Measurements from ENCODE around the gene CD3E.

The CD3E gene

DNA sequence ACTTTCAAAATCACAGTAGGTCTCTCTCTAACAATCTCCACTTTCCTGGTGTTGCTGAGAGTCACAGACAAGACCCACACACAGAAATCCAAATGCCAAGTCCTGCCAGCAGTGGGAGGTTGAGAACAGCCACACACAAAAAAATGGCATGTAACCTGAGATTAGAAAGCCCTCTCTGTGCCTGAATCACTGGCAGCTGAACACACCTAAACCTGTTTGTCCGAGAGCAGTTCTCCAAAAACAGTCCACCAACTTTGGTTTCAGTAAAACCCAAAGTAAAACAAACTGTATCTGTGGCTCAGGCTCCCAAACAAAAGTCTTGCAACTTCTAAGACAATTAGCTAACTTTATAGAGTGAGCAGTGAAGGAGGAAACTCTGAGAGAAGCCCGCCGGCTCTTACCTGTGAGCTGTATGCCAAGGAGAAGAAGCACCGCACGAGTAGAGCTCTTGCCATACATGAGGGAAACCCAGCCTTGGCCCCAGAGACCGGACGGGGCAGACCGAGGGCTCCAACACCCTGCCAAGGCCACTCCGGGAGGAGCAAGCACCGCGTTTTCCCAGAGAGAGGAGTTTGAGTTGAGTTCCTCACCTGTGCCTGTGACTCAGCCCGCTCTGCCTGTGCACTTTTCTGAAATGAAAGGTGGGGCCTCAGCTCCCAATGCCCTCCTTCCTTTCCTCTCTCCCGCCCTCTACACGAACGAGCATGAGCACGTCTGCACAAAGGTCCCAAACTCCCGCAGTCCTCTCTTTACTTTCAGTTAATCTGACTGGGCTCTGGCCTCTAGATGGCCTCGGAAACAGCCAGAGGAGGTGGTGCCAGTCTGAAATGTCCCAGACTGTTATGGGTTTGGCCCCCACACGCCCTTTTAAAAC lies 40.6 kb upstream of the CD3E start, which contains the start of gene MPZL2:
MPZL2 (minus strand) TSS at position 603 of the 874 bp plus-strand sequence; CDS start at position 459, 144 bp downstream.
- peaks cover 96% of the 10 kb centered on the region for H3K27me3 Mint-ChIP-seq (ENCODE audit: low read depth, poor library complexity)
- DNase-seq: peak; percentile 14
- H3K4me3 Mint-ChIP-seq: peak within 1 kb of the TSS; percentile 76

GRCh38 chr11:118264569-118265465 lies 39.7 kb upstream of the CD3E start:
- TF ChIP-seq, protein P1, sequence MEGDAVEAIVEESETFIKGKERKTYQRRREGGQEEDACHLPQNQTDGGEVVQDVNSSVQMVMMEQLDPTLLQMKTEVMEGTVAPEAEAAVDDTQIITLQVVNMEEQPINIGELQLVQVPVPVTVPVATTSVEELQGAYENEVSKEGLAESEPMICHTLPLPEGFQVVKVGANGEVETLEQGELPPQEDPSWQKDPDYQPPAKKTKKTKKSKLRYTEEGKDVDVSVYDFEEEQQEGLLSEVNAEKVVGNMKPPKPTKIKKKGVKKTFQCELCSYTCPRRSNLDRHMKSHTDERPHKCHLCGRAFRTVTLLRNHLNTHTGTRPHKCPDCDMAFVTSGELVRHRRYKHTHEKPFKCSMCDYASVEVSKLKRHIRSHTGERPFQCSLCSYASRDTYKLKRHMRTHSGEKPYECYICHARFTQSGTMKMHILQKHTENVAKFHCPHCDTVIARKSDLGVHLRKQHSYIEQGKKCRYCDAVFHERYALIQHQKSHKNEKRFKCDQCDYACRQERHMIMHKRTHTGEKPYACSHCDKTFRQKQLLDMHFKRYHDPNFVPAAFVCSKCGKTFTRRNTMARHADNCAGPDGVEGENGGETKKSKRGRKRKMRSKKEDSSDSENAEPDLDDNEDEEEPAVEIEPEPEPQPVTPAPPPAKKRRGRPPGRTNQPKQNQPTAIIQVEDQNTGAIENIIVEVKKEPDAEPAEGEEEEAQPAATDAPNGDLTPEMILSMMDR (IDR thresholded peaks at IDR 0.05): no peak
- Mint-ChIP-seq H3K4me1 (peaks cover 30% of the 10 kb centered on the region), H3K36me3 (ENCODE audit: low read depth) (no peaks in the 10 kb centered on the region), H3K9me3 (no peaks in the 10 kb centered on the region), H3K4me3 (peak overlapping the region; percentile 76), H3K27ac (no peak overlapping the region), H3K27me3 (ENCODE audit: low read depth, poor library complexity) (peaks cover 96% of the 10 kb centered on the region)
- no peak for DNase-seq

More for the DNA sequence above, 40.6 kb upstream of the CD3E start, which contains the start of gene MPZL2:
- Mint-ChIP-seq H3K9me3 (peaks cover 3% of the 10 kb centered on the region), H3K4me1 (peaks cover 30% of the 10 kb centered on the region), H3K27ac (peak within 1 kb of the TSS; percentile 12), H3K36me3 (ENCODE audit: low read depth) (no peaks in the 10 kb centered on the region)
- TF ChIP-seq, protein P1 (IDR thresholded peaks at IDR 0.05): no peak

- H3K4me3 Mint-ChIP-seq: peak overlapping the region; percentile 27
- no peaks in the 10 kb centered on the region for H3K9me3 Mint-ChIP-seq
- H3K27me3 Mint-ChIP-seq (ENCODE audit: low read depth, poor library complexity): peaks cover 96% of the 10 kb centered on the region
- no peak for DNase-seq
- TF ChIP-seq, protein P1 (IDR thresholded peaks at IDR 0.05): no peak
- H3K4me1 Mint-ChIP-seq: peaks cover 30% of the 10 kb centered on the region
- H3K27ac Mint-ChIP-seq: no peak overlapping the region
- H3K36me3 Mint-ChIP-seq (ENCODE audit: low read depth): no peaks in the 10 kb centered on the region
Measured at GRCh38 chr11:118265954-118266353, 38.6 kb upstream of the CD3E start.

DNA sequence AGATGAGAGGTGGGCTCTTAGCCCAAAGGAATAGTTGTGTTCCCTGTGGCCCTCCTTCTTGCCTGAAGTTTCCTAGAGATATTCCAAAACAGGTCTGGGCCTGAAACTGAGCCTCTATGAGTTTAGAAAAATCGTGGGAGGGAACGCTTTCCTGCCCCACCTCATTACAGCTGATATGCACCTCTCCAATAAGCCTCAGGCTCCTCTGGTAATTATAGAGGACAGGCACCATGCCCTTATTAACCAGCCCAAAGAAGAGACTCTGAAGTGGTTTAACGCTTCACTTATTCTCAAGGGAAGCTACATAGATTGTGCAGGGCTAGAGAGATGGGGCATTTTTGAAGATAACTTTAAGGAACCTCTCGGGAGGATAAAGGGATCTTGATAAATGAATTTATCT lies 37.0 kb upstream of the CD3E start:
- Mint-ChIP-seq H3K4me1 (peaks cover 30% of the 10 kb centered on the region), H3K36me3 (ENCODE audit: low read depth) (no peaks in the 10 kb centered on the region), H3K4me3 (no peak overlapping the region), H3K27ac (no peak overlapping the region), H3K27me3 (ENCODE audit: low read depth, poor library complexity) (peaks cover 96% of the 10 kb centered on the region), H3K9me3 (no peaks in the 10 kb centered on the region)
- TF ChIP-seq, protein P1 (IDR thresholded peaks at IDR 0.05): no peak
- no peak for DNase-seq

DNA sequence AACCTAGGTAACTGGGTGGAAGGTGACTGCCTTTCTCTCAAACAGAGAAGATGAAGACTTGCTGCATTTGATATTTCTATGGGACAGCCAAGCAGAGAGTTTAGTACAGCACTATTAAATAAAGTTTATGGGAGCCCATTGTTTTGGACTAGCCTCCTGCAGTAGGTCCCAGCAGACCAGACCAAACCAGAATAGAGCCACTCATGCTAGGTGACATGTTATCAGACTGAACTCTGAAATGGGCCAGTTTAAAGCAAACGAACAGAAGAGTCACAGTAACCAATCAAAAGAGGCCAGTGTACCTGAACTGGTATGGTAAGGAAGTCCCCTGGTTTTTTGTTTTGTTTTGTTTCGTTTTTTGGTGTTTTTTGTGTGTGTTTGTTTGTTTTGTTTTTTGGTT lies 32.5 kb upstream of the CD3E start:
- Mint-ChIP-seq H3K4me3 (no peak overlapping the region), H3K9me3 (no peaks in the 10 kb centered on the region), H3K27ac (no peak overlapping the region), H3K4me1 (no peaks in the 10 kb centered on the region), H3K27me3 (ENCODE audit: low read depth, poor library complexity) (peaks cover 92% of the 10 kb centered on the region), H3K36me3 (ENCODE audit: low read depth) (no peaks in the 10 kb centered on the region)
- no peak for DNase-seq
- TF ChIP-seq, protein P1 (IDR thresholded peaks at IDR 0.05): no peak
